ENCODE data around the gene FAM204A.
A peak's percentile ranks its signal among the peaks of the same experiment; 100 is the strongest.

The FAM204A gene

DNA sequence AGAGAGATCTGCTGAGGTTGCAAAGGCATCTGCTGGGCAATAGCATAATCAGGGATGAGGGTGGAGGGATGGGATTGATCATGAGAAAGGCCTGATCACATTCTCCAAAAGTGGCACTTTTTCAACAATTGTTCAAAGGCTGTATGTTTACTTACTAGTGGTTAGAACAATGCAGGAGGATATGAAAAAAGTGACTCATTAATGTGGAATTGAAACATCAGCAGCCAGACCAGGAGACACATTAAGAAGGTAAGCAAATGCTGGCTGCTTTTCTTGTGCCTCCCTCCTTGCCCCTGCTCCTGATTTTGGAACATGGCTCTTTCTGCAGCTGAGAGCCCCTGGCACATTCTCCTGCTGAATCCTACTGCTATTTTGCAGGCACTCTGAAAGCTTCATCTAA, 63.5 kb downstream of the FAM204A start:
- DNase-seq (ENCODE audit: low spot score), result no peak

DNA sequence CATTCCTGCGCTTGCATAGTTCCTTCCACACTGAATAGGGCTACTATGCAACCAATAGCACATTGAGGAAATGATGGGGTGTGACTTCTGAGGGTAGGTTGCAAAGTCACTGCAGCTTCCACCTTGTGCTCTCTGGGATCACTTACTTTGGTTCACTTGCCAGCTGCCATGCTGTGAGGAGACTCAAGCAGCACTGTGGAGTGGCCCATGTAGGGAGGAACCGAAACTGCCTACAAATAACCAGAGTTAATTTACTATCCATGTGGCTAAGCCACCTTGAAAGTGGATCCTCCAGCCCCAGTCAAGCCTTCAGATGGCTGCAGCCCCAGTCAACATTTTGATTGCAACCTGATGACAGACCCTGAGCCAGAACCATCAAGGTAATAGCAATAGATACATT, 64.3 kb downstream of the FAM204A start:
- no peak for DNase-seq (ENCODE audit: low spot score)

DNA sequence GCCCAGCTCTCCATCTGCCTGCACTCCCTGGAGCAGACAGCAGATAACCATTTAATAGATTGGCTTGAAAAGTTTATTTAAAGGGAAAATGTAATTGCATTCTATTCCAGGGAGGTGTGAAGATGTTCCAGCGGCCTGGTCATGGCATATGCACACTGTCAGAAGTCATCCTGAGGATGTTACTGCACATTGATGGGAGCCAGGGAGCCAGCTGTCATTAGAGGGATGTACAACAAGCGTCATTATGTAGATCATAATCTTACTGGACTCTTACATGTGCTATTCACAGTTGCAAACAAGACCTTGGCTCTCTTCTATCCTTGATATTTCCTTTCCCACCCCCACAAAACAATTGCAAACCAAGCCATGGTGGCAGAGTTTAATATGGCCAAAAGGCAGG, 65.4 kb downstream of the FAM204A start:
- no peak for DNase-seq (ENCODE audit: low spot score)

DNA sequence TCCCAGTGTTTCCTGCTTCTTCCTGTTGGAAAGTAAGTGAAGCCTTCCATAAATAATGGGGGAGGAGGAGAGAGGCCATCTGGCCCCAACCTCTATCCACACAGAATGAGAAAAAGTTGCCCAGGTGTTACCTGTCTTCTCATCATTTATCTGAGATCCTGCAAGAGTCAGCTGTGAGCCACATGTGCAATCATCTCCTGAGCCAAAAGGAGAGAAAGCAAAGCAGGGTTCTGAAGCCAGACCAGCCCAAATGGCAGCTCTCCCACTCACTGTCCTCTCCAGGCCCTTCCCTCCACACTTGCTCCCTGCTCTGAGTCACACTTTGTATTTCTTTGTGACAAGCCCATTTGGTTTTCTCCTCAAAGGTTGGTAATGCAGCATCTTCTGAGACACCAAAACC, 65.9 kb downstream of the FAM204A start:
- no peak for DNase-seq (ENCODE audit: low spot score)

DNA sequence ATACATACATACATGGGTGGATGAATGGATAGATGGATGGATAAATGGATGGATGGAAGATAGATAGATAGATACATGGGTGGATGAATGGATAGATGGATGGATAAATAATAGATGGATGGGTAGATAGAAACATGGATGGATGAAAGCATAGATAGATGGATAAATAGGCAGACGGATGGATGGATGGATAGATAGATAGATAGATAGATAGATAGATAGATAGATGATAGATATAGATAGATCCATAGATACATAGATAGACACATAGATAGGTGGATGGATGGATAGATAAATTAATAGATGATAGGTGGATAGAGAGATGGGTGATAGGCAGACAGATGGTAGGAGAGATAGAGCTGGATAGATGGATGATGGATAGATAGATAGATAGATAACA, 68.5 kb downstream of the FAM204A start:
- DNase-seq (ENCODE audit: low spot score), result no peak

DNA sequence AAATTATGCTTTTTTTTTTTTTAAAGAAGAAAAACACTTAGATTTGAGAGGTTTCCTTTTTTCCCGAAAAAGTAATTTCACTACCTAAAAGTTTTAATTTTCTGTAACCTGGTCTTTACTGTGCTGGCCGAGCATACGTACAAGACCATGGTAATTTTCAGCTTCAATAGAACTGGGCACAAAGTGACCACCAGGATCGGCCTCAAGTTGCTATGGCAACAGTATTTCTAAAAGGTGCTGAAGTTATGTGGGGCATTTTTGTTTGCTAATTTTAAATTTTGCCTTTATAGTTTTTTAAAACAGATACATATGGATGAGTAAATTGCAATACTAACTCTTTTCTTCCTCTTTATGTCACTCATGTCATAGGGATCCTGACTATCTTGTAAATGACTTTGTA, 69.4 kb downstream of the FAM204A start:
- DNase-seq (ENCODE audit: low spot score), result no peak

DNA sequence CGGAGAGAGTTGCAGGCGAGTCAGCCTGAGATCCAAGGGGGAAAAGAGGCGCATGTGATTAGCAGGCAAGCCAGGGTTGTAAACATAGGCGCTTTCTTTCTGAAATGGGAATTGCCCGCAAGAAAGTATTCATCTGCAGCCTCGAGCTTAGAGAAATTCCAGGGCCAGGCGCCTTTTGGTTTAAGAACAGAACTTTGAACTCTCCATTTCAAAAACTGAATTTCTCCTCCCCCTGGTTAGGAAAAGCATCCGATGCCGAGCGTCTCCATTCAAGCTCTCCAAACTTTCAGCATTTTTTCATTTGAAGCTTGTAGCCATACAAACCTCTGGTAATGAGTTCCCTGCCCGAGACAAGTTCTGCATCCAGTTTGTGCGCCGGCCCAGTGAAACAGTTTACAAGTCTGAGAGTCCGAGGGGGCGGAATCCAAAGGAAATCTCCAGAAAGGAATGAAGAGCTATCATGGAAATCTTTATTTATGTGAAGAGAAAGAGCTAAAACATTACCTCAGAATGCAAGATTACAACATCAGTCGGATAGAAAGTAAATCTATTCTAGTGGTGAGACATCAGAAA, 69.9 kb downstream of the FAM204A start:
- no peak for DNase-seq (ENCODE audit: low spot score)

DNA sequence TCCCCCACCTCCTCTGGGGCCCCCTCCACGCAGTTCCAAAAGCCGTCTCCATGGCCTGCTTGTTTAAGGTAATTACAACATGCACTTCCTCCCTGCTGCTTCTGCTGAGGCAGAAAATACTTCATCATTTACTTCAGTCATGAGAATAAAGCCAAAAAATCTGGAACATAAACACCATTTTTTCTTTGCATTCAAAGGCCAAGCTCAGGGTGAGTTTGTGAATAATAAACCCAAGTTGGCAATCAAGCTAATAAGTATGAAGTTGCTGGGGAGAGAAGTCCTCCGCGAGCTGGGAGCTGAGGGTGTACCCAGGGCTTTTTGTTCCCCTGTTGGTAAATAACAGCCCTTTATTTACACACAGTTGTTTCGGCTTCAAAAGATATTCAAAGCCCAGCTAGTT, 70.5 kb downstream of the FAM204A start:
- no peak for DNase-seq (ENCODE audit: low spot score)

DNA sequence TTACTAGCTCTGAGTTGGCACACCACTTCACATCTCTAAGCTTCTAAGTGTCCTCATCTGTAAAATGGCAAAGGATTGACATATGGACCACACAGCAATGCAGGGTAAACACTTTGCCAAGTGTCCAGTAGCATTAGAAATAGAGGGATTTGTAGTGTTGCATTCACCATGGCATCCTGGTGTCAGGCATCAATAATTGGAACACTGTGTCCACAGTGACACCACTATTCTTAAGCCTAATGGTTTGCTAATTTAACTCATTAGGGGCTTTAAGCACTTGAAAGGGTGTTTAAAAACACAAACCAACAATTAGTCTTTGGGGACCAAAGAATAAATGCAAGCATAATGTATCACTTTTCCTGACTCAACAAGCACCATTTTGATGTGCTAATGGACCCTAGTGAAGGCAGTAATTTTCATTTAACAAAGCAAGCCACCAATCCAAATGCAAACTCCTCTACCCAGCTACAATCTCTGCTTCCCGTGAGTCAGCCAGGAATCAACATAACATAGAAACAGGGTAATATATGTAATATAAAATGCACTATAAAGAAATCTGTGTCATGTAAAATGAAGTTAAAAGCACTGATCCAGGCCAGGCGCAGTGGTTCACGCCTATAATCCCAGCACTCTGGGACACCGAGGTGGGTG, 75.9 kb downstream of the FAM204A start:
- DNase-seq (ENCODE audit: low spot score), result no peak

DNA sequence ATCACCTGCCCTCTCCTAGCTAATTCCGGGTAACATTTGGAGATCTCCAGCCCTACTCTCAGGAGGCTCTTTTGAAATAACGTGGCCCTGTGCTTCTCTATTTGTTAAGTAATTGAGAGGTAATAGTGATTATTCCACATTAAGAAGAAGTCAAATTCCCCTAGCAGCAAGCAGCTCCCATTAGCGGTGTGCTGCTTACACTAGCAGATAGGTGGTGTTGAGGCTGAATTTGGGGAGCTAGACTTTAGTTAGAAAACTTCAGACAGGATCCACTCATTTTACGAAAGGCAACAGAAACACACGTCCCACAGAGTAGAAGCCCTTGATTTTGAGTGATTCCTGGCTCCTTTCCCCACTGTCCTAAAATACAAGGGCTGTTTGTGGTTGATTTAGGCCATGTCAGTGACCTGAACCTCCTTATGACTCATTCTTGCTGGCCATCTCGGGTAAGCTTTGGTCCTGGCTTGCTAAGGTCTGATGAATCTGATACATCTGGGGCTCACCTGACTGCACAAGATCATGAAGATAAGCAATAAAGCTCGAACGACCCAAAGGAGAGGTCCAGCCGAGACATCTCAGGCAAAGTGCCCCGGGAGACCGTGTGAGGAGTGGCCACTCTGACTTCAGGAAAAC, 77.2 kb downstream of the FAM204A start:
- no peak for DNase-seq (ENCODE audit: low spot score)

DNA sequence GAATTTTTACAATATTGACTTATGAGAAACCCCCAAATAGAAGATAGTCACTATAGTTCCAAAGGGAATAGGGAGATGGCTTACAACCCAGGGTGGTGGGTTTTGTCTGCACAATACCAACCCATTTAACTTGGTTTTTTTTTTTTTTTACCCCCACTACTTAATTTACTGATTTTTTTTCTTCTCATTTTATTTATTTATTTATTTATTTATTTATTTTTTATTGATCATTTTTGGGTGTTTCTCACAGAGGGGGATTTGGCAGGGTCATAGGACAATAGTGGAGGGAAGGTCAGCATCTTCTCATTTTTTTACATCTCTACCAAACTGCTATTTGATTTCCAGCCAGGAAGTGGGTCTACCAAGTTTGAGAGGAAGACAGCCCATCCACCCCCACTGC, 77.9 kb downstream of the FAM204A start:
- DNase-seq (ENCODE audit: low spot score), result no peak

DNA sequence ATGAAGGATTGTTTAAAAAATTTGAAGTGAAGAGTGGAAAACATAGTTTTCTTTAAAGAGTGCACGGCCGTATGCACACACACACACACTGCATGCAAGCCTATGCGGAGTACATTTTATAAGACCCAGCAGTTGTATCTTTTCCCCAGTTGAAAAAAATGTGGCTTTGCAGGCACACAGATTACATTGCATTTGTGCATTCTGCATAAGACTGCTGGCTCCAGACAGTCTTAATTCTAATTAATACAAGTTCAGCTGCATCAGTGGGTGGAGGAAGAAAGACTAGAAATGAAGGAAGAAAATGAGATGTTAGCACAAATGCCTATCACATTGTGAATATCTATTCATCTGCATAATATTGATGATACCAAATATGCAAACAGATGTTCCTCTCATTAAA, 79.6 kb downstream of the FAM204A start:
- DNase-seq (ENCODE audit: low spot score), result no peak

DNA sequence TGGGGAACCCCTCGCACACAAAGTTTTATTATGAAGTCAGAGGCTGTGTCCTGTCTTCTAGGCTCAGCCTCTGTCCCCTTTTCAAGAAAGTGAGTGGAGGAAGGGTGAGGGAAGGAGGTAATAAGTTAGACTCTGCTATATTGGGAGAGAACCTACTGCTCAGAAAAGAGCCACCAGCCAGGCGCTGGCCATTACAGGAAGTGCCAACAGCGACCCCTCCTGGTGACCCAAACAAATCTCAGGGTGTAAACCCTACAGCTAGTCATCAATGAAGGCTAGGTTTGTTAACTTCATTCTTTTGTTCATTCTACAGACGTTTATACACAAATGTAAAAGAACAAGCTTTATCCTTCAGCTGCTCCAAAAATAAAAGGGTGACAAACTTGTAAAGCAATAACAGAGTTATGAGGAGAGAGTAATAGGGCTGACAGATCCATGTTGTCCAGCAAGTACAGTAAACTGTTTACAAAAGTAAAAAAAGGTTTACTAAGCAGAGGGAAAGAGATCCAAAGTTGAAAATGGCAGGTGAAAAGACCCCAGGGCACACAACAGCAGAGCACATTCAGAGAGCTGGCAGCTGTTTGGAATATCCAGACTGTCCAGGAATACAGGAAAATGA, 82.7 kb downstream of the FAM204A start:
- DNase-seq (ENCODE audit: low spot score), result peak; percentile 55

DNA sequence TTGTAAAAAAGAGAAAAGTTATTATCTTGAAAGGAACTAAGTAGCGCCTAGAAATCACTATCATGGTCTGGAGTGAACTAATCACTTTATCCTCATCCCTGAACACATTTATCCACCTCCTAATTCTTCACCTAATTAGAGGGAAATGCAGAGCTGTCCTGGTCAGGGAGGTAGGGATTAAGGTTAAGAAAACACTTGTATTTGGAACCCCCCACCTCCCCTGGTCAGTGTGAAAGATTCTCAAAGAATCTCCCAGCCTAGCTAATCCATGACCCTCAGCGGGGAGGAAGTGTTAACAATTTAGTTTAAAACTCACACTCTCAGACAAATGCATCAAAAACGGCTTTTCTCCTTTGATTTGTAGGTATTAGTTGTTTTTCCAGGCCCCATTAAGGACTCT, 83.8 kb downstream of the FAM204A start:
- no peak for DNase-seq (ENCODE audit: low spot score)

DNA sequence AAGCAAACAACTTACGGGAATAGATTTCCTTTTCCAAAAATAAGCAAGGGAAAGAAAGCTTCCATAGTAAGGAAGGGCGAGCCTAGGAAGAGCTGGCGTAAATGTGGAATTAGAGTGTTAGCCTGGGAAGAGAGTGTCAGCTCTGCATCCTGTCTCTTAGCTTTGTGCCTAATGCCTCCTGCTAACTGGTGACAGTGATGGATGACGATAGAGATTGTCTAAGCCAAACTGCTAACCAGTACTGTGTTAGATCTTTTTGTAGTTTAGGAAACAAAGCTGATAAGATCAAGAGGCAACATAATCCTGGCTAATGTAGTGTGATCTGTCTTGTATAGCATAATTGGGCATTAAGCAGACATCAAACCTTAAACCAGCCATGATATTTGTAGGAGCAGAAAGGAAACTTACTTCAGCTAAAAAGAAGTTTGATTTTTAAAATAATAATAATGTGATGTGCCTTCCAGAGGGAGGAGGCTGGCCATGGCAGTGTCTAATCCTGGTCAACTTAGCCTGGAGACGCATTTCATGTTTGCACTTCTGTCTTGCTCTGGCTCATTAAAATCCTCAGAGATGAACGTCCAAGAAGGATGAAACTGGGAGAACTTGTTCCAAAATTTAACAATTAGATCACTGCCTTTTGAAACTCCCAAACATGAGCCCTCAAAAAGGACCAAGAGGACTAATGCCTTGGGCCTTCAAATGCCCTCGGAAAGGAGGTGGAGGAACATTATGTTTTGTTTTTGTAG, 85.1 kb downstream of the FAM204A start:
- DNase-seq (ENCODE audit: low spot score), result no peak

DNA sequence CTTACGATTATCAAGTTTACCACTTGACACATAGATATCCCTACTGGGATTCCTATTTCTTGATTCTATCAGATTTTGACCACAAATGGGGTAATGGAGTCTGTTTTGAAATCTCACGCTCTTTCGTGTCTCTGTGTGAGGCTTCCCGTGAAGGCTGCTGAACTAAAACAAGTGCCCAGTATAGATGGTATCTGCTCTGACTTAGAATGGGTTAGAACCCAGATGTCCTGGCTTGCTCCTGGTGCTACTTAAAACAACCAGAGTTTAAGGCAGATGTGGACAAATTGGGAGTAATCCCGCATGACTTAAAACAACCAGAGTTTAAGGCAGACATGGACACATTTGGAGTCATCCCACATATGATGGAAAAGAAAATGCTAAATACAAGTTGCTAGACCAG, 85.9 kb downstream of the FAM204A start:
- no peak for DNase-seq (ENCODE audit: low spot score)

DNA sequence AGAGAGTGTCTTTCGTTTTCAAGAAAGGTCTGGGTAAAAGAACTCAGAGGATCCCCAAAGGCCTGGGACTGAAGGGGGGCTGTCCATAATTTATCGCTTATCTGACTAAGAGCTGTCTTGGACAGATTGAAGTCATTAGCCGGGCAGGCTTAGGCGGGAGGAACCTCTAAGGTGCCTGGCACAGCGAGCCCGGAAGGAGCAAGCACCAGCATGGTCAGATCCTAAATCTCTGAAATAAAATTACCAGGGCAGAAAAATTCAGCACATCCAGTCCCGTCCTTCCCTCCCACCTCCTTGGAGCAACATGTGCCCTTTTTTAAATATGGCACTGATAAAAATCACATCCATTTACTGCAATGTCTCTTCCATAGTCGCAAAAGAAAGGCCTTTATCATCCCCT, 86.8 kb downstream of the FAM204A start:
- no peak for DNase-seq (ENCODE audit: low spot score)

DNA sequence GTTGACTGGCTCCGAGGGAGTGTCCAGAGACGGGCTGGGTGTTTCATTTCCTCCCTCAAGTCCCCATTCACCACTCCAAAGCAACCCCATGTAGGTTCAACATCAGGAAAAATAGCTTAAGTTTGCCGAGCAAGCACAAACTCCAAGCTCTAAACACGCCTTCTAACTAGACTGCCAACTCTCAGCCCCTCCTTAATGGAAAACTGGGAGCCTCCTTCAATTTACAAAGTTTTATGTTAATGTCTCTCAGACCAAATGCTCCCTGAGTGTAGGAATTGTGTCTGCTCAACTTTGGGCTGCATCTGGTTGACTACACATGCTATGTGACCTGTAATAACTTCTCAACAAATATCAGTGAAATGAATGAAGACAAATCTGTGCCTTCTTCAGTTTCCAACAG, 87.5 kb downstream of the FAM204A start:
- DNase-seq (ENCODE audit: low spot score), result no peak

DNA sequence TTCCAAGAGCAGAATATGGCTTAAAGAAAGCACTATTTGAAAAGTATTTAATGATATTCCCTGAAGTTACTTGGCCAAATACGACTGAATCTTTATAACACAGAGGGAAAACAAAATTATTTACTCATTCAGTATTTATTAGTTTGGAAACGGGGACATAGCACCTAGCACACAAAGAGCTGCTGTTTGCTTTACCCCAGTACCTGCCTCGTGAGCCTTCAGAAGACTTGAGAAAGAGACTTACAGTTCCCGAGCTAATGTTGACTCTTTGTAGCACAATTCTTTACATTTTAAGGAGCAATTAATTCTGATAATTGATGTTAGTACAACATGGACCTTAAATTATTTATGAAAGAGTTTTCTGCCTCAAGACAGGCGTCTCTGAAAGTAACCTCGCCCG, 88.7 kb downstream of the FAM204A start:
- no peak for DNase-seq (ENCODE audit: low spot score)

DNA sequence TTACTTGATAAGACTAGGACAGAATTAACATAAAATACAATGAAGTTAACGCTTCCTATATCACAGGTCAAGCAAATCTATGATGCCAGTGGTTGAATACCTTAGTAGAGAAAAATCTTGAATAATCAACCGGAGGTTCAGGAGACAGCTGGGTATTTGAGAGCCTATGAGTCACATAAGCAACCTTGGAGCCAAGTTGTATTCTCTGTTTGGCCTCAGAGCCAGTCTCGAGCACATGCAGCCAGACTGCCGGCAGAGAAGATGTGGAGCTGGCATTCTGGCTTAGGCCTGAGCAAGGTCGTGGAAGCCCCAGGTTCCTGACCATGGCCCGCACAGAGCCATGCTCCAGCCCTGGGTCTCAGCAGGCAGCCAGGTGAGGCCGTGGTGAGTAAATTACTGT, 90.3 kb downstream of the FAM204A start:
- DNase-seq (ENCODE audit: low spot score), result no peak

DNA sequence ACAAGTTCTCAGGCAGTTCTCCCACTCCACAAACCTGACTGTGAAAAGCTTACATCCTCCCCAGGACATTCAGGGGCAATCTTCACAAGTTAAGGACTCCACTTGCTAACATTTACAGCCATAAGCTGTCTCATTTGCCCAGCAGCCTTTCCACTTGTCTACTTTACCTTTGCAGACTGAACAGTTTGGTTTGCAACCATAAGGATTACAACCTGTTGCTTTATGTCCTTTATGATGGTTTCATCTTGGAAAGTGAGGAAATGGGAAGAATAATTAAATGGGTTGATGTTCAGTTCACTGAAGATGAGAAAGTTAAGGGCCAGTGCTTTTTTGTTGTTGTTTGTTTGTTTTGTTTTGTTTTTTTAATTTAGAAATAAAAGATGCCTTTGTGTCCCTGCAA, 92.4 kb downstream of the FAM204A start:
- DNase-seq (ENCODE audit: low spot score), result no peak
